EL (cell line): Measurements from ENCODE around the gene DLG4.
"Not testable (repeated sequence)": the region's sequence is repeated elsewhere in the genome, so short reads cannot be mapped to it uniquely, and the experiment has no call there.

Experiments used
- DNase-seq: peaks from one replicate; pipeline ENCODE4 v3.0.0-alpha.2; 2016

Gene DLG4

DNA sequence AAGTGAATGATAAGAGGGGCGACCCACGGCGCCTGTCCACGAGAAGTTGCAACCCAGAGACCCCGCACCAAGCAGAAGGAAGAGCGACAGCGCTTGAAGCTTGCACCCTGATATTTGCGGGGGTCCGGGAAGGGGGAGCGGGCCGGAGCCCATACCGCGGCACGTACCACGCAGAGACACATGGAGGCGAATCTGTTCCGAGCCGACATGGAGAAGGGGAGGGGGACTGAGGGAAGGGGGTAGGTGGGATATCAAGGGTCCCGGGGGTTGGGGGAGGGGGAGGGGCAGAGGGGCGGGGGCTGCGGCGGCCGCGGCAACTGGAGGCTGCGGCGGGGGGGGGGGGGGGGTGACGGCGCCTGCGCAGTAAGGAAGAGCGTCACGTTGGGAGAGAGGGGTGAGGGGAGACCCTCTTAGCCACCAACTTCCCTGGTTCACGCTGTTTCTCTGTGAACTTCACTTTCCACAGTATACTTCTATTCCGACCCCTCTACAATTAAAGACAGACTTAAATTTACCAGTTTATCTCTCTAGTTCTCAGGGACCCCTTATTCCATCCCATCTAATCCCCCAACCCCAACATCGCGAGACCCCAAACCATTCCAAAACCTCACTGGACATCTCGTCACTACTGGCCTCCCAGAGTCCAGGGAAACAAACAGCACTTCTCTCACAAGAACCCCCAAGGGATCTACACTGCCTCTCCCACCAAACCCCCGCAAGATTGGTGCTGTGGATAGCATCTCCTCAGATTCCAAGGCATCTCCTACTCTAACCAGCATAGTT lies 8.0 kb downstream of the DLG4 start:
- no peak for DNase-seq

DNA sequence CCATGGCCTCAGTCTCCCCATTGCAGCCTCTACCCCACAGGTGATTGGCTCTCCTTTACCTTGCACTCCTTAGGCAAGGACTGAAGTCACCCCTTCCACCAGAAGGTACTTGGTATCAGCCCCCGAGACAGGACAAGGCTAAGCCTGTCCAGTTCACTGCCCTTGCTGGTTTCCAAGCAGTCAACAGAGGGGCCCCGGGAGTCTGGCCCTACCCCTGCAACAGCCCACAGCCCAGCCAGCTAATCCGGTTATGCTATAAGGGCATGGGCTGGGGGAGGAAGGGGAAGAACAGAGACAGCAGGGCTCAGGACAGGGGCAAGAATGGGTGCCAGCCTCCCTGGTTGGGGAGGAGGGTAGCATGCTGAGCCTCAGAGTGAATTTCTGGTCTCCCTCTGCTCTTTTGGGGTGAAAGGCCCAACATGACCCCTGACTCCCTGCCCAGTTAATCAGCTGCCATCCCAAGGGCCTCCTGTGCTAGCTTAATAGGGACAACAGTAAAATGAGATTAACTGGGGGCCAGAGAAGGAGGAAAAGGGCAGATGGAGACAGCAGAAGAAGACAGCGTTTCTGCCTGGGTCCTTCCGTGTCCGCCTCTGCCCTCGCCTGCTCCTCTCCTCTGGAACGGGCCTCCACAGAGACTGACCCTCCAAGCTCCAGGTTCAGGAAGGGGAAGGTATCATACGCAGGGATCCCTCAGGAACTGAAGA lies 10.7 kb downstream of the DLG4 start:
- no peak for DNase-seq

GRCh38 chr17:7208027-7208571 lies 11.5 kb downstream of the DLG4 start:
- no peak for DNase-seq

DNA sequence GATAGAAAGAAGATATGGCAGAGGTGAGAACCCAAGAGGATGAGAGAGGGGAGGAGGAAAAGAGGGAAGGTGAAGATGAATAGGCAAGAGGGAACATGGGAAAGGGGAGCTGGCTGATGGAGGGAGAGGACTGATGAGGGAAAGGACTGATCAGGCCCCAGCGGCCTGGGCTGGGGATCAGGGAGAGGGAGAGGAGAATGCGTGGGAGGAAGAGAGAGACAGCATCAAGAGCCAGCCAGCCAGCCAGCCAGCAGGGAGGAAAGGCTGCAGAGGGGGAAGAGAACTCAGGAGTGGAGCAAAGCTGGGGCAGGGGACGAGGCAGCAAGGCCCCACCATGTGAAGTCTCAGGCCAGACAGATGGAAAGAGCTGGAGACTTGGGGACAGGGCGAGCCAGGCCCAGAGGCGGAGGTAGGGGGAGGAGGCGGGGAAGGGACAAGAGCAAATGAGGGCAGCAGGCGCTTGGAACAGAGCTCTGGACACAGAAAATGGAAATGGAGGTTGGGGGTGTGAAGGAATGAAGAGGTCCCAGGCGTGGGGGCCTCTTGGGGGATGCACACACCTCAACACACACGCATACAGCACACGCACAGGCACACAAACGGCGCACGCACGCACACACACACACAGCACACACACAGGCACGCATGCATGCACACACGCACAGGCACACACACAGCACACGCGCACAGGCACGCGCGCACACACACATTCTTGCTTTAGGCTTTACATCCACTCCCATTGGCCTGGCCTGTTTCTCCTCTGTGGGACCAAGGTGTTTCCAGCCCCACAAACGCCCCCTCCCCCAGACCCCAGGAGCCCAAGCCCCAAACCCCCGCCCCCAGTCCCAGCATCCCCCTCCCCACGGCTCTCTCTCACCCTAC lies 12.3 kb downstream of the DLG4 start:
- no peak for DNase-seq

DNA sequence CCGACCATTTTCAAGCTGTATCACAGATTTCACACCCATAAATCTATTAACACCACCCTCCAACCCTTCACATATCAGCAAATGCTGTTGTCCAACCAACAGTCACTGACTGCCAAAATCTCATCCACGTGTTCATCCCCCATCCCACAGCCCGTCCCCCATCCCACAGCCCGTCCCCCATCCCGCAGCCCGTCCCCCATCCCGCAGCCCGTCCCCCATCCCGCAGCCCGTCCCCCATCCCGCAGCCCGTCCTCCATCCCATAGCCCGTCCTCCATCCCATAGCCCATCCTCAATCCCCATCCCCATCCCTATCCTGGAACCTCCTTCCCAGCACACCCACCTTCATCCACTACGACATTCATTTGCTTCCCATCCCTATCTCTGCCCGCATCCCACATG lies 14.1 kb downstream of the DLG4 start:
- DNase-seq: no peak

DNA sequence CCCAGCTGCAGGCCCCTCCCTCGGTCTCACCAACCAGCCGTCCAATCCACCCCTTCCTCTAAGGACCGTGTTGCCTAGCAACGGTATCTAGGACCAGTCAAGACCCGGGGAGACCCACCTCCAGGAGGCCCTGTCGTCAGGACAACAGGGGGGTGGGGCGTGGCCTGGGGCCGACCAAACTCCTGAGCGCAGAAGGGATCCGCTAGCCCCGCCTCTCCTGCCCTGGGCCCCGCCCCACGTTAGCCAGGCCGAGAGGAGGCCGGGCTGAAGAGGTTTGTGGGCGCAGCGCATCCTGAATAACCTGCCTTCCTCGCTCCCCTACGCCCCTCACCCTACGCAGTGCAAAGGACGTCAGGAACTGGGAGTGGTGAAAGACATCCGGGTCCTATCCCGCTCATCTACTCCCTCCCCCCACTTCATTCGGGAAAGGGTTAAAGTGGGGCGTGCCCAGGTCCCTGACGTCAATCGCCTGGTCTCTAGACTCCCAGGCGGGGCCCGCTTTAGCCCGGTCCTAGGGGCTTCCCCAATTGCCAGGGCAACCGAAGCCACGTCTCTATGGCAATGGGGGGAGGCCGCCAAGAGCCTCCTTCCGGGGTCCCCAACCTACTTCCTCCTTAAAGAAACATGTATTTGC lies 14.7 kb downstream of the DLG4 start:
- peak; percentile 72 for DNase-seq

DNA sequence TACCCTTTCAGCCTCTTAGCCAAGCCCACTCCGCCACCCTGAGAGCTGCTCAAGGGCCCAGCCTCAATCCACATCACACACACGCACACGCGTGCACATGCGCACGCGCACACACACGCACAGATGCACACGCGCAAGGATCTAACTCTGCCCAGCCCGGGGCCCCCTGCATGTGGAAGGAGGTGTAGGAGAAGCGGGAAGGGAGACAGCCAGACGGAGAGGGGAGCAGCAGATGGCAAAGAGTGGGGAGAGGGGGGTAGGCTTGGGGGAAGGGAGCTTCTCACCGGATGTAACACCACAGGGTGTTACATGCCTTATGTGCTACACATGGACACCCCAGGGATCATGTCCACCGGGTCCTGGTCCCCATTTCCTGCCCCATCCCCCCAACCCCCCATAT lies 15.3 kb downstream of the DLG4 start:
- DNase-seq: no peak

DNA sequence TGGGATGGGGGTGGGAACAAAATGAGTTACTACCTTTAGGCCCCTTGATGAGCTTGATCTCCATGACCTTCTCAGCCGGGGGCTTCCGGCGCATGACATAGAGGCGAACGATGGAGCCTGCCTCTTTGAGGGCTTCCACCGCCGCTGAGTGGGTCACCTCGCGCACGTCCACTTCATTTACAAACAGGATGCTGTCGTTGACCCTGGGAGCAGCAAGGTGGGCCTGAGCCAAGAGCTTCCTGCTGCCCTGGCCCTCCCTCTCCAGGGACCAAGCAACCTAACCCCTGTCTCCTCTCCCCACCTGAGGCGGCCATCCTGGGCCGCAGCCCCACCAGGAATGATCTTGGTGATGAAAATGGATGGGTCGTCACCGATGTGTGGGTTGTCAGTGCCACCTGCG lies 16.2 kb downstream of the DLG4 start:
- DNase-seq: no peak

DNA sequence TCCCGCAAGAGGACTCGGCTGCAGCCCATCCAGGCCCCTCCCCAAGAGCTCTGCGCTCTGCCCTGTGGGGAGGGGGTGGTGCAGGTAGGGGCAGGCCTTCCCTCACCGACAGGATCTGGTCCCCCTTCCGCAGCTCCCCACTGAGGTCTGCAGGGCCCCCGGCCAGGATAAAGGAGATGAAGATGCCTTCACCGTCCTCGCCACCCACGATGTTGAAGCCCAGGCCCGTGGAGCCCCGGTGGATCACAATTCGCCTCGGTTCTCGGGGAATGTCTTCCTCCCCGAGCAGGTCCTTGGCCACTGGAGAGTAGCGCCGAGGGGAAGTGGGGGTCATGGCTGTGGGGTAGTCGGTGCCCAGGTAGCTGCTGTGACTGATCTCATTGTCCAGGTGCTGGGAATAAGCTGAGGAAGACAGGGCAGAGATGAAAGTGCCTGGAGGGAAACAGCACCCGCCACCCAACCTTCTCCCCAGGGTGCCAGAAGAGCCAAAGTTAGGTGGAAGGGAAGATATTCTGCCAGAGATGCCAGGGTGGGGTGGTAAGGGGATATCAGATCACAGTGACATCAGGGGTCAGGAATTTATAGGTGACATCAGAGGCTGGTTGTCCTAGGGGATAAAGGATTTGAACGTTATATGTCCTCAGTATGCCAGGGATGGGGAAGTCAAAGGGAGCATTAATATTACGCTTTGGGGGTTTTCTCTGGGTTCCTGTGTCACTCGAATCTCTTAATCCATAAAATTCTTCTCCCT lies 22.8 kb downstream of the DLG4 start:
- DNase-seq: no peak

- no peak for DNase-seq
Measured at GRCh38 chr17:7195971-7196370, 23.7 kb downstream of the DLG4 start.

- DNase-seq: no peak
Measured at GRCh38 chr17:7192271-7192937, 27.2 kb downstream of the DLG4 start.

DNA sequence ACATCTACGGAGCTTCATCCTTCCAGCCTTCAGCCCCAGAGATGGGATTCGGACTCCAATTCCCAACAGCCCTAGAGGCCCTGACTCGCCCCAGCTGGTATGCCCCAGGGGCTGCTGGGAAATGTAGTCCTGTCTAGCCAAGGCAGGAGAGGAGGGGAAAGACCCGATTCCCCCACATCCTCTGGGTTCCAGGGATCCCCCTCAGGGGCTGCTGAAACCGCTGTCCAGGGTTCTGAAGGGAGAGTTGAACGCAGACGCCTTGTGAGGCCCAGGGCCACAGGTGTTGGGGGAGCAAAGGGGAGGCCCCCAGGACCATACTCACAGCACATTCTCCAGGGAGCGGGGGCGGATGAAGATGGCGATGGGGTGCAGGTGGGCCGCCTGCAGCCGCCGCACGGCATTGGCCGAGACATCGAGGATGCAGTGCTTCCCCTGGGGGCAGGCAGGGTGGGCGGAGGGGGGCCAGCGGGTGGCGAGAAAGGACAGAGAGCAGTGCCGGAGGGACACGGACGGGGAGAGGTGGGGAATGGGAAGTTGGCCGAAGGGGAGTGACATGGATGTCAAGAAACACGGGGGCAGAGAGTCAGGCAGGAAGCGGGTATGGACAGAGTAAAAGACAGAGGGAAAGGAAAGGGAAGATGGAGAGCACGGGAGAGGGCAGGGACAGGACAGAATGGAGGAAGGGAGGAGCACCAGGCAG lies 27.9 kb downstream of the DLG4 start:
- DNase-seq: peak; percentile 35

DNA sequence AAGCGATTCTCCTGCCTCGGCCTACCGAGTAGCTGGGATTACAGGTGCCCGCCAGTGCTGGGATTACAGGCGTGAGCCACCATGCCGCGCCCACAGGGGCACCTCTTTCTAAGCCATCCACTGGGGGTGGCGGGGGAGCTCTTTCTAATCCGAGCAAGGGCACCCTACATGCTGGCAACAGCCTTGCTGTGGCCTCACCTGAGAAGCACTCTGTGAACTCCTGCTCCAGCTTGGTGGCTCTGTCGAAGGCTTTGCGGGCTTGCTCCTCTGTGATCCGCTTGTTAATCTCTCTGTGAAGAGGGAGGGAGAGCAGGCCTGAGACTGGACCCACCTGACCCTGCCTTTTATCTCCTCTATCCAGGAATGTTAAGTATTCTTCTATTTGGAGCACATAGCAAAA lies 28.6 kb downstream of the DLG4 start:
- DNase-seq: no peak

DNA sequence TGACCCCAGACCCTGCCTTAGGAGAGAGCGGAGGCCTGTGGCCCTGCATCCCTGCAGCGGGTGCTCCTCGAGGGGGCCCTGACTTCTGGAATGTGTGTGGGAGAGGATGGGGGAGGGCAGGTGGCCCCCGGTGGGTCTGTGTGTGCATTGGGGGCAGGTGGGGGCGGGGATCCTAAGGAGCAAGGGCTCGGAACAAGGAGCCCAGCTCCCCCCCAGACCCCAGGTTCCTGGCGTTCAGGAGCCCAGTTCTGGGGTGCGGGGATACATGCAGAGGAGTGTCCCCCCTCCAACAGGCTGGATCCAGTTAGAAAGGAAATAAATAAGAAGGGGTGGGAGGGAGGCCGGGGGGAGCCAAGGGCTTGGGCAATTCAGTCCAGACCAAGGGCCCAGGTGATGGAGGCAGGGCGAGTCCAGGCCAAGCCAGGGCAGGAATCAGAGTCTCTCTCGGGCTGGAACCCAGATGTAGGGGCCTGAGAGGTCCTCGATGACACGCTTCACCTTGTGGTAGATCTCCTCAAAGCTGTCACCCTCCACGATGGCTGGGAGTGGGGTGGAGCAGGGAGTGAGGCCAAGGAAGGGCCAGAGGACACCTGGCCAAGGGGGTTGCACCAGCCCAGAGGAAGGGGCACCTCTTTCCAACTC lies 29.2 kb downstream of the DLG4 start:
- DNase-seq: no peak

DNA sequence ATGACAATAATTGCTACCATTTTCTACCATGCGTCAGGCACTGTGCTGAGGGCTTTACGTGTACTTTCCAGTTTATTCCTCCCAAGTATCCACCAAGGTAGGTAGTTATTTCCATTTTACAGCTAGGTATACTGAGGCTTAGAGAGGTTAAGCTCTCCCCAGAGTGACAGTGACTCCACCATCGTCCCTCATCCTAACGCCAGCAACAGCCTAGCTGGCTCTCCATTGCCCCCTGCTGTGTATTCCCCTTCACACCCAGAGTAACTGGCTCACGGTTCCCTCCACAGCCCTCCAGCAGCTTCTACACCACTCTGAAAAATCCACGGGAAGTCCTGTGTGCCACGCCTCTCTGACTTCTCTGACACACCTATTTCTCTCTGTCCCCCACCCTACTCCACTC lies 33.4 kb downstream of the DLG4 start:
- no peak for DNase-seq

GRCh38 chr17:7184647-7185046 lies 35.0 kb downstream of the DLG4 start:
- no peak for DNase-seq

DNA sequence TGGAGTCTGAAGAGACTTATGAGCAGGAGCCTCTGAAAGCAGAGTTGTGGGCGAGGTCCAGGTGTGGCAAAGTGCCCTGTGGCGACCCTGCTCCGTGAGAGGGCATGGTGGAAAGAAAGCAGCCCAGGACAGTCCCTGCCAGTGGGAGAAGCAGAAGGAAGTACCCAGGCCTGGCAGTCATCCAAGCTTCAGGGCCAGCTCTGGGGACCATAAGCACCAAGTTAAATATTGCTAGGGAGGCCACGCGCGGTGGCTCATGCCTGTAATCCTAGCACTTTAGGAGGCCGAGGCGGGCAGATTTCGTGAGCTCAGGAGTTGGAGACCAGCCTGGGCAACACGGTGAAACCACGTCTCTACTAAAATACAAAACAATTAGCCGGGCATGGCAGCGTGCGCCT lies 35.5 kb downstream of the DLG4 start:
- no peak for DNase-seq

DNA sequence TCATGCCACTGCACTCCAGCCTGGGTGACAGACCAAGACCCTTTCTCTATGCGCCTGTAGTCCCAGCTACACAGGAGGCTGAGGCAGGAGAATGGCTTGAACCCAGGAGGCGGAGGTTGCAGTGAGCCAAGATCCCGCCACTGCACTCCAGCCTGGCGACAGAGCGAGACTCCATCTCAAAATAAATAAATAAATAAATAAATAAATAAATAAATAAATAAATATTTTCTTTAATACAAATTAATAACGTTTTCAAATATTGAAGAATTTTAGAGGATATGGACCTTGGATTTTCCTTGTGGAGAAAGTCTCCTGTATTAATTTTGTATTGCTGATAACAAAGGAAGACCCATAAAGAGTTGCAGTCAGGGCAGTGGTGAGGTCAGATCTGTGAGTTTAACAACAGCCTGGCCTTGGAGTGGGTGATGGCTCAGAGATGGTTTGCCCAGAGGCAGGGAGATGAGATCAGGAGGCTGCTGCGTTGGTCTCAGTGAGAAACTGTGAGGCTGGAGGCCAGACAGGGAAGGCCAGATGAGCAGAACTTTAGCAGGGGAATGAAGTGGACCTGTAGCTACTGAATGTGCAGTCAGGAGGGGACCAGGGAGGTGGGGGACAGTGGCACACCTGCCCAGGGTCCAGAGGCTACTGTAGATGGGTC lies 36.1 kb downstream of the DLG4 start:
- no peak for DNase-seq

DNA sequence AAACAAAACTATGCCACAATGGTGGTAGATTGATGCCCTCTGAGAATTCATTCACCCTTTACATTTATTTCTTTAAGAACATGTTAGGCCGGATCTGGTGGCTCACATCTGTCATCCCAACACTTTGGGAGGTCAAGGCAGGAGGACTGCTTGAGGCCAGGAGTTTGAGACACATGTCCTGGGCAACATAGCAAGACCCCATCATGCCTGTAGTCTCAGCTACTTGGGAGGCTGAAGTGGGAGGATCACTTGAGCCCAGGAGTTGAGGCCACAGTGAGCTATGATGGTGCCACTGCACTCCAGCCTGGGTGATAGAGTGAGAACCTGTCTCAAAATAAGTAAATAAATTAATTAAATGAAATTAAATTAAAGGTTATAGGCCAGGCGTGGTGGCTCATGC lies 37.5 kb downstream of the DLG4 start:
- not testable (repeated sequence) for DNase-seq
